Peyer's patch (tissue), 4 donors: Measurements from ENCODE around the gene NHEJ1.

Source experiments
- POLR2A ChIP-seq, 2 donors: fragments of 450-650 bp; IDR thresholded peaks; one replicate each; pipeline ENCODE4 v1.5.1; 2017; ENCODE audit warnings: antibody characterized with exemption in 2 of 2, mild to moderate bottlenecking in 2 of 2, moderate library complexity in 2 of 2
- TF ChIP-seq, protein P1 (sequence below), 6 experiments: fragments of 450-650 bp in 4 of 6; fragments of 200-600 bp in 2 of 6; sonication (generic) in 1 of 6; IDR thresholded peaks; one replicate each; pipeline ENCODE4 v1.5.1; 2017 to 2019; ENCODE audit warnings: antibody characterized with exemption in 6 of 6, mild to moderate bottlenecking in 3 of 6, moderate library complexity in 1 of 6

DNA sequence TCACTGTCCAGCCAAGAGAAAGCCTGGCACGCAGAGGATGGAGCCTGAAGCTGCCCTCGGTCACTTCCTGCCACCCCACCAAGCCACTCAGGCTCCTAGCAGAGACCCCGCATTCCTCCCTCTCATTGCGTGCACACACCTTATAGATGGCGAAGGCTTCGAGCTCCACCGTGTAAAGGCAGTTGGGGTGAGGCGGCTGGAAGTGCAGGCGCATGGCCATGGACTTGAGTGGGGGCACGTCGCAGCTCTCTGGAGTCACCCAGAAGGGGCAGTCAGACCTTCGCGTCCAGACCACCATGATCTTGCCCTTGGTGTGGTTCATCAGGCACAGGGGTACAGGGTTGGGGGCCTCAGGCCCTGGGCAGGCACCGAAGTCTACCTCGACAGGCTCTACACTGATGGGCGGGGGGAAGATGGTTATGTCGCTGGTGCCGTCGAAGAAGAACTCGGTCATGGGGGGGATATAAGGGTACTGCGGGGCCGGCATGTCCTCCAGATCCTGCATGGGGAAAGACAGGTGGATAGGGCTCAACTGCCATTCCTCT lies 133.0 kb downstream of the NHEJ1 start:
- TF ChIP-seq POLR2A (IDR thresholded peaks at IDR 0.05) = no peak
- TF ChIP-seq, protein P1, sequence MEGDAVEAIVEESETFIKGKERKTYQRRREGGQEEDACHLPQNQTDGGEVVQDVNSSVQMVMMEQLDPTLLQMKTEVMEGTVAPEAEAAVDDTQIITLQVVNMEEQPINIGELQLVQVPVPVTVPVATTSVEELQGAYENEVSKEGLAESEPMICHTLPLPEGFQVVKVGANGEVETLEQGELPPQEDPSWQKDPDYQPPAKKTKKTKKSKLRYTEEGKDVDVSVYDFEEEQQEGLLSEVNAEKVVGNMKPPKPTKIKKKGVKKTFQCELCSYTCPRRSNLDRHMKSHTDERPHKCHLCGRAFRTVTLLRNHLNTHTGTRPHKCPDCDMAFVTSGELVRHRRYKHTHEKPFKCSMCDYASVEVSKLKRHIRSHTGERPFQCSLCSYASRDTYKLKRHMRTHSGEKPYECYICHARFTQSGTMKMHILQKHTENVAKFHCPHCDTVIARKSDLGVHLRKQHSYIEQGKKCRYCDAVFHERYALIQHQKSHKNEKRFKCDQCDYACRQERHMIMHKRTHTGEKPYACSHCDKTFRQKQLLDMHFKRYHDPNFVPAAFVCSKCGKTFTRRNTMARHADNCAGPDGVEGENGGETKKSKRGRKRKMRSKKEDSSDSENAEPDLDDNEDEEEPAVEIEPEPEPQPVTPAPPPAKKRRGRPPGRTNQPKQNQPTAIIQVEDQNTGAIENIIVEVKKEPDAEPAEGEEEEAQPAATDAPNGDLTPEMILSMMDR (IDR thresholded peaks at IDR 0.05) = no peak
